H1 (cell line): ENCODE measurements around the gene SUPT20H. TPM values are rescaled to one million over a fixed set of nuclear protein-coding genes. Genes with fewer than 3 reads are reported as not detected.

Experiments used
- CTCF ChIA-PET: fragments of 300-600 bp; sonication (Branson Sonifier 250); formaldehyde crosslinking; loops from one replicate; lab custom pipeline; 2021; ENCODE audit not compliant: partially characterized antibody; lab: Charles Lee
- POLR2A ChIA-PET: fragments of 300-600 bp; sonication (Branson Sonifier 250); formaldehyde crosslinking; loops from one replicate; lab custom pipeline; 2021; ENCODE audit warnings: inconsistent platforms; ENCODE audit not compliant: partially characterized antibody; lab: Charles Lee
- DNase-seq, 2 experiments: peaks; one replicate each; pipeline versions ENCODE4 v3.0.0 to v3.0.0-alpha.2; 2010 to 2022; ENCODE audit warnings: low spot score in 2 of 2, low read depth in 1 of 2, mixed read lengths in 1 of 2
- FAIRE-seq: peaks from 2 replicates; lab custom pipeline; 2011; peaks lifted over from hg19 to GRCh38; lab: Jason Lieb, UNC
- H2AFZ ChIP-seq: 2 replicates; pipeline ENCODE4 v1.8.1; 2012; ENCODE audit warnings: low read length, inconsistent platforms
- H2AK5ac ChIP-seq: 2 replicates; pipeline ENCODE4 v1.6.1; 2013; ENCODE audit warnings: low read depth, low read length
- H2BK120ac ChIP-seq: replicated peaks from 2 replicates; pipeline ENCODE3; 2013; ENCODE audit warnings: low read depth, low read length, inconsistent platforms
- H2BK12ac ChIP-seq: 2 replicates; pipeline ENCODE4 v1.6.1; 2013; ENCODE audit warnings: low read depth, low read length
- H2BK15ac ChIP-seq: 2 replicates; pipeline ENCODE4 v1.6.1; 2013; ENCODE audit warnings: low read length
- H2BK20ac ChIP-seq: 2 replicates; pipeline ENCODE4 v1.6.1; 2013; ENCODE audit warnings: low read length
- H2BK5ac ChIP-seq: 2 replicates; pipeline ENCODE4 v1.6.1; 2013; ENCODE audit warnings: low read depth, low read length
- H3K14ac ChIP-seq: 2 replicates; pipeline ENCODE4 v1.6.1; 2013; ENCODE audit warnings: inconsistent platforms; ENCODE audit not compliant: insufficient read length
- H3K18ac ChIP-seq: 2 replicates; pipeline ENCODE4 v1.6.1; 2013; ENCODE audit warnings: low read length; ENCODE audit errors: extremely low read depth
- H3K23ac ChIP-seq: 2 replicates; pipeline ENCODE4 v1.6.1; 2013; ENCODE audit warnings: inconsistent platforms; ENCODE audit not compliant: insufficient read length
- H3K23me2 ChIP-seq: 2 replicates; pipeline ENCODE4 v1.6.1; 2013; ENCODE audit warnings: low read depth, low read length
- H3K27ac ChIP-seq: 2 replicates; pipeline ENCODE4 v1.6.1; 2011; ENCODE audit warnings: low read depth, low read length, inconsistent platforms
- H3K27me3 ChIP-seq, 4 experiments: replicated peaks in 1 of 4; 1 replicate in 1 of 4; 2 replicates in 3 of 4; pipeline versions ENCODE4 v1.6.1 to v1.8.1; 2011 to 2013; ENCODE audit warnings: low read length in 3 of 4, mild to moderate bottlenecking in 3 of 4, inconsistent platforms in 2 of 4, mixed read lengths in 2 of 4, moderate library complexity in 1 of 4; ENCODE audit not compliant: control insufficient read depth in 3 of 4, insufficient read depth in 3 of 4; ENCODE audit errors: extremely low read depth in 1 of 4
- H3K36me3 ChIP-seq, 4 experiments: 2 replicates each; pipeline versions ENCODE4 v1.6.1 to v1.8.1; 2011 to 2013; ENCODE audit warnings: mild to moderate bottlenecking in 4 of 4, low read length in 3 of 4, moderate library complexity in 2 of 4, control low read depth in 1 of 4, inconsistent platforms in 1 of 4; ENCODE audit not compliant: insufficient read depth in 4 of 4, control insufficient read depth in 2 of 4
- H3K4ac ChIP-seq: replicated peaks from 2 replicates; pipeline ENCODE3; 2013; ENCODE audit warnings: low read length, low read depth, mixed read lengths, inconsistent platforms; ENCODE audit not compliant: insufficient read length
- H3K4me1 ChIP-seq, 4 experiments: replicated peaks in 1 of 4; 1 replicate in 1 of 4; 2 replicates in 3 of 4; pipeline versions ENCODE4 v1.6.1 to v1.8.1; 2011 to 2013; ENCODE audit warnings: low read length in 3 of 4, inconsistent platforms in 2 of 4, mixed read lengths in 1 of 4; ENCODE audit not compliant: insufficient read depth in 4 of 4, control insufficient read depth in 3 of 4
- H3K4me2 ChIP-seq, 2 experiments: 2 replicates each; pipeline versions ENCODE4 v1.6.1 to v1.8.1; 2011 to 2013; ENCODE audit warnings: low read depth in 2 of 2, low read length in 2 of 2, control low read depth in 1 of 2, inconsistent platforms in 1 of 2, mild to moderate bottlenecking in 1 of 2; ENCODE audit not compliant: insufficient read depth in 1 of 2
- H3K4me3 ChIP-seq, 4 experiments: fragments of 200-600, 300-600 bp in 1 of 4; sonication (generic), shearing (Covaris generic), sonication (Bioruptor Twin) in 1 of 4; 2 replicates each; pipeline versions ENCODE4 v1.5.1 to v1.8.1; 2011 to 2016; ENCODE audit warnings: low read length in 4 of 4, low read depth in 3 of 4, control low read depth in 2 of 4, inconsistent platforms in 2 of 4, mild to moderate bottlenecking in 2 of 4, mixed read lengths in 1 of 4, moderate library complexity in 1 of 4; ENCODE audit not compliant: insufficient read depth in 2 of 4; ENCODE audit errors: extremely low read depth in 1 of 4
- H3K56ac ChIP-seq: replicated peaks from 2 replicates; pipeline ENCODE3; 2013; ENCODE audit warnings: low read depth, mild to moderate bottlenecking, mixed read lengths, low read length, inconsistent platforms; ENCODE audit not compliant: insufficient read length
- H3K79me1 ChIP-seq: 2 replicates; pipeline ENCODE4 v1.6.1; 2013; ENCODE audit warnings: low read depth, low read length, control low read depth
- H3K79me2 ChIP-seq, 2 experiments: 2 replicates each; pipeline versions ENCODE4 v1.6.1 to v1.8.1; 2012 to 2013; ENCODE audit warnings: low read length in 2 of 2, mild to moderate bottlenecking in 2 of 2, inconsistent platforms in 1 of 2; ENCODE audit not compliant: insufficient read depth in 2 of 2, control insufficient read depth in 1 of 2
- H3K9ac ChIP-seq, 4 experiments: replicated peaks in 1 of 4; 1 replicate in 1 of 4; 2 replicates in 3 of 4; pipeline versions ENCODE4 v1.6.1 to v1.8.1; 2011 to 2013; ENCODE audit warnings: low read depth in 3 of 4, low read length in 3 of 4, control low read depth in 2 of 4, mild to moderate bottlenecking in 2 of 4, moderate library complexity in 2 of 4, inconsistent platforms in 1 of 4; ENCODE audit errors: extremely low read depth in 1 of 4
- H3K9me3 ChIP-seq, 2 experiments: 2 replicates each; pipeline versions ENCODE4 v1.6.1 to v1.8.1; 2012 to 2013; ENCODE audit warnings: mild to moderate bottlenecking in 2 of 2, moderate library complexity in 2 of 2, control low read depth in 1 of 2, inconsistent platforms in 1 of 2, low read depth in 1 of 2, low read length in 1 of 2, mixed read lengths in 1 of 2; ENCODE audit not compliant: insufficient read depth in 2 of 2
- H4K20me1 ChIP-seq, 2 experiments: replicated peaks in 1 of 2; 2 replicates each; pipeline versions ENCODE3 to v1.8.1; 2011 to 2013; ENCODE audit warnings: inconsistent platforms in 2 of 2, low read length in 2 of 2, mild to moderate bottlenecking in 1 of 2; ENCODE audit not compliant: insufficient read depth in 2 of 2, control insufficient read depth in 1 of 2
- H4K5ac ChIP-seq: 2 replicates; pipeline ENCODE4 v1.6.1; 2013; ENCODE audit warnings: low read length, low read depth, mixed read lengths, inconsistent platforms; ENCODE audit not compliant: insufficient read length
- H4K8ac ChIP-seq: 2 replicates; pipeline ENCODE4 v1.8.0; 2013; ENCODE audit warnings: mild to moderate bottlenecking, moderate library complexity, low read length, inconsistent platforms; ENCODE audit not compliant: insufficient read depth; ENCODE audit errors: extremely low read depth
- H4K91ac ChIP-seq: replicated peaks from 2 replicates; pipeline ENCODE3; 2013; ENCODE audit warnings: low read length, mixed read lengths, inconsistent platforms; ENCODE audit not compliant: insufficient read length
- EZH2 ChIP-seq: fragments of 200-600 bp; sonication (generic); IDR thresholded peaks from 2 replicates; pipeline ENCODE4 v1.7.1; 2012; ENCODE audit warnings: low read depth, mild to moderate bottlenecking, moderate library complexity, low read length, inconsistent platforms; ENCODE audit not compliant: severe bottlenecking
- KDM5A ChIP-seq: fragments of 200-600 bp; IDR thresholded peaks from 2 replicates; pipeline ENCODE4 v1.7.1; 2012; ENCODE audit warnings: mild to moderate bottlenecking, low read length, inconsistent platforms, mixed read lengths
- RAD21 ChIP-seq, 2 experiments: IDR thresholded peaks in 1 of 2; conservative IDR thresholded peaks in 1 of 2; 2 replicates each; pipeline ENCODE4 v1.6.1; 2011; ENCODE audit warnings: low read depth in 2 of 2, low read length in 2 of 2, improper control_type of control experiment in 1 of 2, inconsistent platforms in 1 of 2, mild to moderate bottlenecking in 1 of 2, moderate library complexity in 1 of 2
- RBBP5 ChIP-seq: IDR thresholded peaks from 2 replicates; pipeline ENCODE4 v1.7.1; 2012; ENCODE audit warnings: low read depth, mild to moderate bottlenecking, inconsistent platforms, low read length, moderate library complexity, borderline replicate concordance
- SAP30 ChIP-seq: fragments of 300-600 bp; sonication (generic); IDR thresholded peaks from 2 replicates; pipeline ENCODE4 v1.7.1; 2012; ENCODE audit warnings: low read length, moderate library complexity, mild to moderate bottlenecking, inconsistent platforms; ENCODE audit not compliant: insufficient read depth, insufficient replicate concordance
- SIN3A ChIP-seq, 2 experiments: IDR thresholded peaks in 1 of 2; conservative IDR thresholded peaks in 1 of 2; 2 replicates each; pipeline ENCODE4 v1.6.1; 2011 to 2012; ENCODE audit warnings: low read length in 2 of 2, improper control_type of control experiment in 1 of 2, low read depth in 1 of 2, mild to moderate bottlenecking in 1 of 2
- SIX5 ChIP-seq: IDR thresholded peaks from 2 replicates; pipeline ENCODE4 v1.6.1; 2011; ENCODE audit warnings: mild to moderate bottlenecking, low read depth, low read length
- SP2 ChIP-seq: IDR thresholded peaks from 2 replicates; pipeline ENCODE4 v1.6.1; 2012; ENCODE audit warnings: mild to moderate bottlenecking, low read length, inconsistent platforms
- TEAD4 ChIP-seq: IDR thresholded peaks from 2 replicates; pipeline ENCODE4 v1.6.1; 2012; ENCODE audit warnings: low read depth, low read length, inconsistent platforms, mixed read lengths
- WGBS, 2 experiments: shearing (Covaris generic) in 1 of 2; methylation state at CpG; one replicate each; pipeline versions ENCODE4 v1.1.6 to v1.1.7; 2013 to 2015; ENCODE audit warnings: low lambda C conversion rate in 2 of 2, mixed read lengths in 2 of 2, inconsistent platforms in 1 of 2, low coverage in 1 of 2, missing lambda C conversion rate in 1 of 2; ENCODE audit not compliant: insufficient replicate concordance in 2 of 2, insufficient coverage in 1 of 2, insufficient read length in 1 of 2; ENCODE audit errors: extremely low coverage in 1 of 2, missing lambda C conversion rate in 1 of 2; 5-methylcytosine and 5-hydroxymethylcytosine counted together
- polyA plus RNA-seq, 7 experiments: library from polyadenylated mRNA; depleted of rRNA in 3 of 7; stranded (reverse) in 5 of 7; unstranded in 2 of 7; fragments of >200 nt in 5 of 7; fragments of 200-250 nt in 2 of 7; gene quantifications; 1 replicate in 5 of 7; 2 replicates in 1 of 7; 4 replicates in 1 of 7; pipeline versions ENCODE4 v1.2.1 to v1.2.3, GENCODE V29; 2011 to 2013; ENCODE audit warnings: missing spikeins in 2 of 7, mixed read lengths in 2 of 7
- total RNA-seq: library from RNA; stranded (reverse); fragmentation: NEBNext Ultra II Directional; extraction: Animal tissue kit (Norgen Biotek cat#: 25700); gene quantifications from 2 replicates; pipeline ENCODE4 v1.2.1, GENCODE V29; 2021

SUPT20H gene
- total and polyA plus RNA-seq, 2 of the 8 experiments (the other 6 are each of a cell fraction or from before 2014, with no cell fraction given): 69.2 to 75.1 TPM

DNA sequence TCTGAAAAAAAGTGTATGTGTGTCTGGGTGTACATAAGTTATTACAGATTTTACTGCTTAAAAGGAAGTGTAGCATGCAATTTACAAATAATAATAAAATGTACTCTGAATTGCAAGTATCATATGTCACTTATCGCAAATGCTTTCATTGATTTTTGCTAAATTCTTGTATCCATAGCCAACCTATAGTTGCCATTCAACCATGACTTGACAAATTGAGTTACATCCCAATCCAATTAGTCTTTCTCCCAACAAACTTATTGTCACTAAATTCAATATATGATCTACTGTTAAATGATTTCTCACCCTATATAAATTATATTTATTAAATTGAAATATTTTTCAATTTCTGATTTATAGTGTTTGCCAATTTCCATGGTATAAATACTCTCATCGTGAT, 17.3 kb upstream of the SUPT20H start:
- Histone ChIP-seq H3K79me2 (no peaks in the 10 kb centered on the region), H3K9ac (no peak overlapping the region), H3K36me3 (no peaks in the 10 kb centered on the region), H4K8ac (no peak overlapping the region), H2BK20ac (no peak overlapping the region), H3K14ac (no peak overlapping the region), H3K9me3 (no peaks in the 10 kb centered on the region), H2AFZ (no peak overlapping the region), H4K20me1 (no peaks in the 10 kb centered on the region), H2AK5ac (no peak overlapping the region), H3K18ac (no peak overlapping the region), H2BK15ac (no peak overlapping the region), H3K27ac (no peak overlapping the region), H3K23me2 (no peaks in the 10 kb centered on the region), H4K91ac (no peak overlapping the region), H3K23ac (no peak overlapping the region), H2BK120ac (no peak overlapping the region), H3K79me1 (no peaks in the 10 kb centered on the region), H3K4ac (no peak overlapping the region), H2BK12ac (no peak overlapping the region), H3K4me2 (no peak overlapping the region), H3K4me1 (no peaks in the 10 kb centered on the region), H3K27me3 (no peaks in the 10 kb centered on the region; a peak in 1 of 7 replicates), H3K4me3 (no peak overlapping the region), H3K56ac (no peak overlapping the region), H2BK5ac (no peak overlapping the region), H4K5ac (no peak overlapping the region)
- POLR2A ChIA-PET: no interaction called here
- CTCF ChIA-PET: interaction anchor here (0.5 to 1.1 kb wide), 2 partner anchors 40 to 184 kb away, joined by 3 read pairs; no protein-coding TSS in a partner anchor
- no peak for TF ChIP-seq SIN3A (conservative IDR thresholded peaks at IDR 0.05 in 1 of 2, IDR thresholded peaks at IDR 0.05 in 1 of 2; ENCODE audit: low read depth in 1 of 2, low read length in 2 of 2)
- TF ChIP-seq RAD21 (IDR thresholded peaks at IDR 0.05 in 1 of 2, conservative IDR thresholded peaks at IDR 0.05 in 1 of 2; ENCODE audit: low read depth in 2 of 2, low read length in 2 of 2): no peak
- TF ChIP-seq EZH2: no peak
- TF ChIP-seq SP2: no peak
- no peak for TF ChIP-seq RBBP5
- no peak for TF ChIP-seq SIX5
- no peak for TF ChIP-seq SAP30
- TF ChIP-seq TEAD4: no peak
- TF ChIP-seq KDM5A: no peak
- no peak for DNase-seq
- WGBS, 2 experiments: 97% methylated on average over 2 of the region's 2 CpGs; no CpG with 5 or more reads in 1 of the 2 experiments
- no peak for FAIRE-seq
